ENCODE data around the gene NFU1.
A peak's percentile ranks its signal among the peaks of the same experiment; 100 is the strongest.

Gene NFU1

DNA sequence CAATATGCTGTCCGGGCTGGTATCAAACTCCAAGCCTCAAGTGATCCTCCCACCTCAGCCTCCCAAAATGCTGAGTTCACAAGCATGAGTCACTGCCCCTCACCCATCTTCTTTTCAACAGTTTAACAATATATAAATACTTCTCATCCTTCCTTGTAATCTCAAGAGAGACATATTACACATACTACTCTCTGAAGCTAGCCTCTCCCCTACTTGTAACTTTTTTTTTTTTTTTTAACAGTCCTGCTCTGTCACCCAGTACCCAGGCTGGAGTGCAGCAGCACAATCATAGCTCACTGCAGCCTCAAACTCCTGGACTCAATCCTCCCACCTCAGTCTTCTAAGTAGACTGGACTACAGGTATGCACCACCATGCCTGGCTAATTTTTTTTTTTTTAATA lies 55.9 kb downstream of the NFU1 start:
- no peak for DNase-seq (ENCODE audit: extremely low read depth, low read depth)
- TF ChIP-seq, protein P1, sequence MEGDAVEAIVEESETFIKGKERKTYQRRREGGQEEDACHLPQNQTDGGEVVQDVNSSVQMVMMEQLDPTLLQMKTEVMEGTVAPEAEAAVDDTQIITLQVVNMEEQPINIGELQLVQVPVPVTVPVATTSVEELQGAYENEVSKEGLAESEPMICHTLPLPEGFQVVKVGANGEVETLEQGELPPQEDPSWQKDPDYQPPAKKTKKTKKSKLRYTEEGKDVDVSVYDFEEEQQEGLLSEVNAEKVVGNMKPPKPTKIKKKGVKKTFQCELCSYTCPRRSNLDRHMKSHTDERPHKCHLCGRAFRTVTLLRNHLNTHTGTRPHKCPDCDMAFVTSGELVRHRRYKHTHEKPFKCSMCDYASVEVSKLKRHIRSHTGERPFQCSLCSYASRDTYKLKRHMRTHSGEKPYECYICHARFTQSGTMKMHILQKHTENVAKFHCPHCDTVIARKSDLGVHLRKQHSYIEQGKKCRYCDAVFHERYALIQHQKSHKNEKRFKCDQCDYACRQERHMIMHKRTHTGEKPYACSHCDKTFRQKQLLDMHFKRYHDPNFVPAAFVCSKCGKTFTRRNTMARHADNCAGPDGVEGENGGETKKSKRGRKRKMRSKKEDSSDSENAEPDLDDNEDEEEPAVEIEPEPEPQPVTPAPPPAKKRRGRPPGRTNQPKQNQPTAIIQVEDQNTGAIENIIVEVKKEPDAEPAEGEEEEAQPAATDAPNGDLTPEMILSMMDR (IDR thresholded peaks at IDR 0.05; ENCODE audit: low read depth, low read length, missing control alignments): no peak
- H3K4me3 ChIP-seq (replicated peaks; ENCODE audit: low read depth, low read length): no peak overlapping the region

DNA sequence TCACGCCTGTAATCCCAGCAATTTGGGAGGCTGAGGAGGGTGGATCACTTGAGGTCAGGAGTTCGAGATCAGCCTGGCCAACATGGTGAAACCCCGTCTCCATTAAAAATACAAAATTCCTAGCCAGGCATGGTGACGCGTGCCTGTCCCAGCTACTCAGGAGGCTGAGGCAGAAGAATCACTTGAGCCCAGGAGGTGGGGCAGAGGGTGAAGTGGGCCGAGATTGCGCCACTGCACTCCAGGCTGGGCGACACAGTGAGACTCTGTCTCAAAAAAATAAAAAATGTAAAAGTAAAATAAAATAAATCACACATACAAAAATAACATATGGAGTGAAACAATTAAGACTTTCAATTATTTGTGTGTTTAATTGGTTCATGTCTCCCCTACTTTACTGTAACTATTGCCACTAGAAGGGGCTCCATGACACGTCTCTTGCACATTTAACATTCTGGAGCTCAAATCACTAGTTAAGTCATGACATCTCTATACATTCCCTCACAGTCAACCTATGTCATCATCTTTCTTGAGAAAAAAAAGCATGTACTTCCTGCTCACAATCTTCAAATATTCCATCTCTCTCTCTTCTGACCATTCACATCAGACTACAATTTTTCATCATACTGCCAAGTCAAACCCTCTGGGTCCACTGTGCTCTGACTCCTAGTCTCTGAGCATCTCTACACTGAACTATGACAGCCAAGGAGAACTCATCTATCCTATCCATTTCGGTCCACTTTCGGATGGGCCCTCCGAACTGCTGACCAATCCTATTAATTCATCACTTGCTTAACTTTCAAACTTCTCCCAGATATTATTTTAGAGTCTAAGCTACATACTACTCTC lies 56.9 kb downstream of the NFU1 start:
- H3K4me3 ChIP-seq (replicated peaks; ENCODE audit: low read depth, low read length): no peak overlapping the region
- TF ChIP-seq, protein P1 (IDR thresholded peaks at IDR 0.05; ENCODE audit: low read depth, low read length, missing control alignments): no peak
- DNase-seq (ENCODE audit: extremely low read depth, low read depth): no peak

DNA sequence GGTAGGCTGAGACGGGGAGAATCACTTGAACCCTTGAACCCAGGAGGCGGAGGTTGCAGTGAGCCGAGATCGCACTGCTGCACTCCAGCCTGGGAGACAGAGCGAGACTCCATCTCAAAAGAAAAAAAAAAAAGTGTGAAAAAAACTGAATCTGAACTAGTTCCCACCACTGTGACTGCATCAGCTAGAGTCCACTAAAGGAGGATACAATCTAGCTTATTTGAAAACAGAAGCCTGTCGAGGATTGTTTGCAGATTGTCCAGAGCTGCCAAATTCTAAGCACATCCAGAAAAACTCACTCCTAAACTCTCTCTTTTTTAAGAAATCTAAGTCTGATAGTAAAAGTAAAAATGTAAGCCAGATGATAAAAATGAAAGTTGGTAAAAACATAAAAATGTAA lies 60.8 kb downstream of the NFU1 start:
- TF ChIP-seq, protein P1 (IDR thresholded peaks at IDR 0.05; ENCODE audit: low read depth, low read length, missing control alignments): no peak
- DNase-seq (ENCODE audit: extremely low read depth, low read depth): no peak

DNA sequence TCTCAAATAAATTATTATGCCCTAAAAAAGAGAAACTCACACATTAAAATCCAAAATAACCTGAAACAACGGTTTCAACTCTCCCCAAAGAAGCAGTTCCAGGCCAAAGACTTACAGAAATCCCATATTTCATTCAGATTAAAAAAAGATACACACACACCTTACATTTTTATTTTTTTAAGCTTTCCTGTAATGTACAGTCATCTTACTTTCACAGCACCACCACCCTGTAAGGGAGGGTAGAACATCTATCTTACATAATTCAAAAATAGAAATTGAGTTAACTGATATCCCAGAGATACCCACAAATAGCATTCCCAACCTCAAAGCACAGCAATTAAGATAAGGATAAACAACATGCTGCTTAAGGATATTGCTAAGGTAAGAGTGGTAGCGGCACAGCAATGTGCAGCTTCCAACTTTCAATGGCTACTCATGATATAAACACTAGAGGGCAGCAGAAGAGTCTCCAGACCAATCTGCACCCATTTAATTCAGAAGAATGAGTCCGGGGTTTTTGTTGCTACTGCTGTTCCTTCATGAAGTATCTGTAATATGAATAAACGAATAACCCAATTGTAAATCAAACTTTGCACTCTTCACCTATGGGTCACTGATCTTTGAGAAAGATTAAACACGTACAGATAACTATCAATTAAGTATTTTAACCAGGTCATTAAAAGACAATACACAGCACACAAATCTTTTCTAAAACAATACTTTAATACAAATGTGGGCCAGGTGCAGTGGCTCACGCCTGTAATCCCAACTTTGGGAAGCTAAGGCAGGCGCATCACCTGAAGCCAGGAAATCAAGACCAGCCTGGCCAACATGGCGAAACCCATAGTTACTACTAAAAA lies 61.5 kb downstream of the NFU1 start:
- DNase-seq (ENCODE audit: extremely low read depth, low read depth): peak; percentile 16
- TF ChIP-seq, protein P1 (IDR thresholded peaks at IDR 0.05; ENCODE audit: low read depth, low read length, missing control alignments): peak; percentile 58
- no peak overlapping the region for H3K4me3 ChIP-seq (replicated peaks; ENCODE audit: low read depth, low read length)

More for the DNA sequence above, 60.8 kb downstream of the NFU1 start:
- H3K4me3 ChIP-seq (replicated peaks; ENCODE audit: low read depth, low read length): no peak overlapping the region

DNA sequence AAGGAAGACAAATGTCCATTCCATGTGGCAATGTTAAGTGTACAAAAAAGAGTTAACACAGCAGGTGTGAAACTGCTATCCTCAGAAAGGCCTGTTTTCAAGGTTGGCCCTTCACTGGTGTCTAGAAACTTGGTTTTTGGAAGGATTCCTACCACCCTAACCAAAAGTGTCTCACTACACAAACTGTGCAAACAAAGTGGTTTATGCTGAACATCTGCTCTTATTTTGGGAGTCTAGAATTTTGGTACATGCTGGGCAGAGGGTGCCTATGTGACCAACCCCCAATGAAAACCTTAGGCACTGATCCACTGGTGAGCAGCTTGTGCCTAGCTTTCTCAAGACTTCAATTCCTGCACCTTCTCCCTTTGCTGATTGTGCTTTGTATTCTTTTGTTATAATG lies 64.5 kb downstream of the NFU1 start:
- no peak for DNase-seq (ENCODE audit: extremely low read depth, low read depth)
- TF ChIP-seq, protein P1 (IDR thresholded peaks at IDR 0.05; ENCODE audit: low read depth, low read length, missing control alignments): no peak
- H3K4me3 ChIP-seq (replicated peaks; ENCODE audit: low read depth, low read length): no peak overlapping the region

DNA sequence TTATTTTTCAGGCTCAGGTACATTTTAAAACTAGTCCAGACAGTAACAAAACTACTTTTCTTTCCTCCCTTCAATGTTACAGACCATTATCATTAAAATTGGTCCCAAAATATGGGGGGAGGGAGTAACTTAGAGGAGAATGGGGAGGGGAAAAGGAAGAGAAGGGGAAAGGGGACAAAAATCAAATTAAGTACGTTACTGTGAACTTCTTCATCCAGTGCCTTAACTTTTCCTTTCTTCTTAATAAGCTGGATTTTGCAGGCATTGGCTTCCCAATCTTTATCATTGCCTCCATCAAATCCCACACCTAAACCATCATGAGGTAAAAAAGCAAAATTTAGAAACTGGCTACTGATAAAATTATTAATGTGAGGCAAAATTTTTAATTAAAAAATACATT lies 67.4 kb downstream of the NFU1 start:
- TF ChIP-seq, protein P1 (IDR thresholded peaks at IDR 0.05; ENCODE audit: low read depth, low read length, missing control alignments): no peak
- DNase-seq (ENCODE audit: extremely low read depth, low read depth): no peak
- no peak overlapping the region for H3K4me3 ChIP-seq (replicated peaks; ENCODE audit: low read depth, low read length)

Data from HFF-Myc (cell line).